ENCODE results near the gene SEC23A.
"Not testable (repeated sequence)": the region's sequence is repeated elsewhere in the genome, so short reads cannot be mapped to it uniquely, and the experiment has no call there.

GRCh38 chr14:39141623-39142022 is 38.6 kb upstream of the SEC23A start:
- TF ChIP-seq POLR2A, POLR2AphosphoS5, TAF1 (IDR thresholded peaks at IDR 0.05; ENCODE audit: low read depth, low read length): not testable (repeated sequence)

Measured in GM12891 (cell line).